Activated B cell treated with CpG ODN at 0.5 μM for 24 hours (primary cell): ENCODE data around the gene PLCG2. TPM values are rescaled to one million over a fixed set of nuclear protein-coding genes. Genes with fewer than 3 reads are reported as not detected.
A peak's percentile ranks its signal among the peaks of the same experiment; 100 is the strongest.

Experiments
- ATAC-seq: fragments of 200-7000 bp; cut with Tn5 transposase; one replicate; pipeline ENCODE4 v1.10.0; 2021; ENCODE audit warnings: low read depth, mild to moderate bottlenecking, moderate library complexity
- CTCF ChIA-PET: fragments of 350-600 bp; sonication (Branson Sonifier 250); formaldehyde crosslinking; loops from one replicate; lab custom pipeline; 2021; ENCODE audit warnings: antibody characterized with exemption; lab: Charles Lee
- POLR2A ChIA-PET: fragments of 350-600 bp; sonication (Branson Sonifier 250); formaldehyde crosslinking; loops from one replicate; lab custom pipeline; 2021; ENCODE audit warnings: antibody characterized with exemption; lab: Charles Lee
- DNase-seq: peaks from one replicate; pipeline ENCODE4 v3.0.0; 2022
- H3K27ac Mint-ChIP-seq: one replicate; pipeline ENCODE4 v1.8.0; 2020; ENCODE audit warnings: mixed read lengths
- H3K27me3 Mint-ChIP-seq: one replicate; pipeline ENCODE4 v1.8.0; 2021; ENCODE audit warnings: mixed read lengths
- H3K36me3 Mint-ChIP-seq: one replicate; pipeline ENCODE4 v1.8.0; 2021; ENCODE audit warnings: low read depth, mixed read lengths
- H3K4me1 Mint-ChIP-seq: one replicate; pipeline ENCODE4 v1.8.0; 2021; ENCODE audit warnings: mixed read lengths
- H3K4me3 Mint-ChIP-seq: one replicate; pipeline ENCODE4 v1.8.0; 2020; ENCODE audit warnings: mild to moderate bottlenecking, mixed read lengths
- H3K9me3 Mint-ChIP-seq: one replicate; pipeline ENCODE4 v1.8.0; 2020; ENCODE audit warnings: mixed read lengths
- CTCF ChIP-seq: fragments of 200-600 bp; IDR thresholded peaks from one replicate; pipeline ENCODE4 v1.8.0; 2022; ENCODE audit warnings: antibody characterized with exemption, mild to moderate bottlenecking
- intact Hi-C: fragments of 100-400 bp; cut with micrococcal nuclease; formaldehyde crosslinking; loops from one replicate; pipeline ENCODE4 v1.15.1; 2024
- total RNA-seq: library from RNA; stranded (reverse); gene quantifications from 2 replicates; pipeline ENCODE4 v1.2.3, GENCODE V29; 2022

PLCG2 gene
- total RNA-seq, 1 donor from 2014 or later = 525 TPM

DNA sequence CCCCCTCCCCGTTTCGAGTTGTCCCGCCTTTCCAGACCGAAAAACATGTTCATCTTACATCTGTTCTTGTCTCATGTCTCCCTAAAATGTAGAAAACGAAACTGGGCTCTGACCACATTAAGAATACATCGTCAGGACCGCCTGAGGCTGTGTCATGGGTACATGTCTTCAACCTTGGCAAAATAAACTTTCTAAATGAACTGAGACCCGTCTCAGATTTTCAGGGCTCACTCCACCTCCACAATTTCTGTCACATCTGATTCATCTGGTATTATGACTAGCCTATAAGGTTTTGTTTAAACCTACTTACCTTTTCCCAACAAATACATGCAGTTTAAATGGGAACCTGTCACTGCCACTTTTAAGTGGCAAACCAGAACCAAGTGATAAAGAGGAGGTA lies 231.6 kb downstream of the PLCG2 start:
- Mint-ChIP-seq H3K4me1 (peaks cover 13% of the 10 kb centered on the region), H3K27ac (no peak overlapping the region), H3K9me3 (peaks cover 24% of the 10 kb centered on the region), H3K27me3 (peaks cover 10% of the 10 kb centered on the region), H3K4me3 (peak overlapping the region; percentile 83), H3K36me3 (peaks cover 29% of the 10 kb centered on the region)
- CTCF ChIA-PET = no interaction called here
- no peak for TF ChIP-seq CTCF
- POLR2A ChIA-PET = no interaction called here
- intact Hi-C loops = loop anchor here (10.0 kb wide), 1 partner anchor 56 kb away; no protein-coding TSS in a partner anchor
- DNase-seq (no peak), ATAC-seq (no peak)

- peaks cover 13% of the 10 kb centered on the region for H3K4me1 Mint-ChIP-seq
- H3K36me3 Mint-ChIP-seq = peaks cover 29% of the 10 kb centered on the region
- H3K27me3 Mint-ChIP-seq = peaks cover 10% of the 10 kb centered on the region
- H3K9me3 Mint-ChIP-seq = peaks cover 24% of the 10 kb centered on the region
- intact Hi-C loops = loop anchor here (10.0 kb wide), 1 partner anchor 56 kb away; no protein-coding TSS in a partner anchor
- peak within 1 kb of the TSS; percentile 72 for H3K27ac Mint-ChIP-seq
- POLR2A ChIA-PET = interaction anchor here (0.6 kb wide), 1 partner anchor 296 kb away, joined by 3 read pairs; no protein-coding TSS in a partner anchor
- CTCF ChIA-PET = no interaction called here
- no peak for TF ChIP-seq CTCF
- DNase-seq (peak; percentile 46), ATAC-seq (peak; percentile 97)
- H3K4me3 Mint-ChIP-seq = peak within 1 kb of the TSS; percentile 83
These were observed 232.1 kb downstream of the PLCG2 start, which contains the start of gene SDR42E1 for GRCh38 chr16:82011199-82011641. Gene SDR42E1, minus strand, starts transcription at chr16:82011470. Its CDS starts 10,612 bp downstream, at chr16:82000858.

Other genes starting within 250 kb of the PLCG2 start
- gene SDR42E1, start 232.2 kb downstream of the PLCG2 start, total RNA-seq = 7.4 and 7.5 TPM in 2 replicates